Endothelial cell of umbilical vein (primary cell): ENCODE measurements around the gene ZNF619. TPM values are rescaled to one million over a fixed set of nuclear protein-coding genes. Genes with fewer than 3 reads are reported as not detected.

Experiments
- BruUV-seq: library from RNA; stranded (reverse); fragments of 400-500 nt; replicated peaks from 2 replicates; lab custom pipeline; 2021; lab: Mats Ljungman, UMichigan
- CTCF ChIA-PET: fragments of 300-600, 350-600 bp; sonication (Branson Sonifier 250); formaldehyde crosslinking; loops from one replicate; lab custom pipeline; 2021; ENCODE audit warnings: antibody characterized with exemption, inconsistent platforms; lab: Charles Lee
- POLR2A ChIA-PET: fragments of 300-600, 350-600 bp; sonication (Branson Sonifier 250); formaldehyde crosslinking; loops from one replicate; lab custom pipeline; 2021; ENCODE audit warnings: antibody characterized with exemption, inconsistent platforms; lab: Charles Lee
- DNase-seq: peaks from one replicate; pipeline ENCODE4 v3.0.0-alpha.2; 2011; ENCODE audit warnings: low read depth, low spot score
- FAIRE-seq: peaks from 2 replicates; lab custom pipeline; 2011; peaks lifted over from hg19 to GRCh38; lab: Jason Lieb, UNC
- H2AFZ ChIP-seq: 2 replicates; pipeline ENCODE4 v1.6.0; 2012; ENCODE audit warnings: low read depth, low read length, control low read depth, inconsistent platforms
- H3K27ac ChIP-seq: 2 replicates; pipeline ENCODE4 v1.5.1; 2011; ENCODE audit warnings: low read depth, mild to moderate bottlenecking, control low read depth, low read length, moderate library complexity; ENCODE audit not compliant: insufficient read depth
- H3K27me3 ChIP-seq, 2 experiments: 2 replicates each; pipeline versions ENCODE4 v1.6.0 to v1.6.1; 2011; ENCODE audit warnings: low read length in 2 of 2, mixed read lengths in 1 of 2; ENCODE audit not compliant: control insufficient read depth in 2 of 2, insufficient read depth in 2 of 2
- H3K36me3 ChIP-seq, 2 experiments: 2 replicates in 1 of 2; 3 replicates in 1 of 2; pipeline ENCODE4 v1.5.1; 2011; ENCODE audit warnings: low read length in 2 of 2, mild to moderate bottlenecking in 1 of 2, moderate library complexity in 1 of 2; ENCODE audit not compliant: control insufficient read depth in 2 of 2, insufficient read depth in 2 of 2; ENCODE audit errors: extremely low read depth in 1 of 2
- H3K4me1 ChIP-seq: 3 replicates; pipeline ENCODE4 v1.5.1; 2011; ENCODE audit warnings: mild to moderate bottlenecking, low read length; ENCODE audit not compliant: control insufficient read depth, insufficient read depth; ENCODE audit errors: extremely low read depth
- H3K4me2 ChIP-seq: 2 replicates; pipeline ENCODE4 v1.6.1; 2011; ENCODE audit warnings: low read length, control low read depth, mixed read lengths; ENCODE audit not compliant: insufficient read depth
- H3K4me3 ChIP-seq, 3 experiments: fragments of 200-600 bp in 1 of 3; sonication (generic), shearing (Covaris generic) in 1 of 3; replicated peaks in 1 of 3; 2 replicates each; pipeline ENCODE4 v1.5.1; 2011 to 2016; ENCODE audit warnings: control low read depth in 3 of 3, low read length in 3 of 3, mild to moderate bottlenecking in 2 of 3, inconsistent platforms in 1 of 3, low read depth in 1 of 3, moderate library complexity in 1 of 3; ENCODE audit not compliant: insufficient read depth in 1 of 3
- H3K79me2 ChIP-seq: 2 replicates; pipeline ENCODE4 v1.6.0; 2012; ENCODE audit warnings: low read length, inconsistent platforms; ENCODE audit not compliant: control insufficient read depth, insufficient read depth
- H3K9ac ChIP-seq: replicated peaks from 2 replicates; pipeline ENCODE3; 2011; ENCODE audit warnings: low read length, control low read depth; ENCODE audit not compliant: insufficient read depth; ENCODE audit errors: extremely low read depth
- H3K9me1 ChIP-seq: replicated peaks from 3 replicates; pipeline ENCODE4 v1.6.0; 2011; ENCODE audit warnings: mild to moderate bottlenecking, low read length; ENCODE audit not compliant: control insufficient read depth, insufficient read depth; ENCODE audit errors: extremely low read depth
- H3K9me3 ChIP-seq: replicated peaks from 2 replicates; pipeline ENCODE4 v1.5.1; 2012; ENCODE audit warnings: low read length, inconsistent platforms; ENCODE audit not compliant: control insufficient read depth, insufficient read depth
- H4K20me1 ChIP-seq: replicated peaks from 2 replicates; pipeline ENCODE3; 2011; ENCODE audit warnings: mild to moderate bottlenecking, low read length; ENCODE audit not compliant: control insufficient read depth, insufficient read depth; ENCODE audit errors: extremely low read depth
- GATA2 ChIP-seq: IDR thresholded peaks from 2 replicates; pipeline ENCODE4 v1.7.0; 2011; ENCODE audit warnings: low read depth, mild to moderate bottlenecking, moderate library complexity, mixed read lengths, low read length; ENCODE audit not compliant: insufficient read length, insufficient read depth
- MYC ChIP-seq: IDR thresholded peaks from one replicate; pipeline ENCODE4 v1.6.1; 2011; ENCODE audit warnings: mild to moderate bottlenecking, low read depth, low read length
- POLR2A ChIP-seq: IDR thresholded peaks from 2 replicates; pipeline ENCODE4 v1.6.1; 2012; ENCODE audit warnings: low read depth, mild to moderate bottlenecking, control low read depth, low read length
- POLR2AphosphoS5 ChIP-seq: IDR thresholded peaks from 2 replicates; pipeline ENCODE4 v1.6.1; 2012; ENCODE audit warnings: low read depth, mild to moderate bottlenecking, control low read depth, low read length, moderate library complexity; ENCODE audit not compliant: insufficient read depth
- dilution Hi-C: fragments of 300-500 bp; cut with MboI; formaldehyde crosslinking; loops from one replicate; pipeline ENCODE4 v1.15.0; 2019; ENCODE audit warnings: low sequenced_read_pairs; ENCODE audit not compliant: extremely low pct_ligation_motif_present
- intact Hi-C: fragments of 100-400 bp; cut with micrococcal nuclease; formaldehyde crosslinking; loops from one replicate; pipeline ENCODE4 v1.10.0; 2022
- polyA plus RNA-seq, 4 experiments: library from polyadenylated mRNA; depleted of rRNA in 3 of 4; stranded (reverse) in 3 of 4; unstranded in 1 of 4; fragments of >200 nt; gene quantifications; 2 replicates each; pipeline versions ENCODE4 v1.2.1 to v1.2.3, GENCODE V29; 2011 to 2012; ENCODE audit warnings: missing spikeins in 1 of 4
- total RNA-seq: library from RNA; stranded (reverse); gene quantifications from 2 replicates; pipeline ENCODE4 v1.2.3, GENCODE V29; 2021
- TF ChIP-seq, protein P1 (sequence below): IDR thresholded peaks from 2 replicates; pipeline ENCODE4 v1.6.1; 2011; ENCODE audit not compliant: insufficient read depth, insufficient read length

ZNF619 gene
- total and polyA plus RNA-seq, 2 donors (not counting 3 experiments of a cell fraction or from before 2014, with no cell fraction given), result 2.3 to 7.2 TPM

DNA sequence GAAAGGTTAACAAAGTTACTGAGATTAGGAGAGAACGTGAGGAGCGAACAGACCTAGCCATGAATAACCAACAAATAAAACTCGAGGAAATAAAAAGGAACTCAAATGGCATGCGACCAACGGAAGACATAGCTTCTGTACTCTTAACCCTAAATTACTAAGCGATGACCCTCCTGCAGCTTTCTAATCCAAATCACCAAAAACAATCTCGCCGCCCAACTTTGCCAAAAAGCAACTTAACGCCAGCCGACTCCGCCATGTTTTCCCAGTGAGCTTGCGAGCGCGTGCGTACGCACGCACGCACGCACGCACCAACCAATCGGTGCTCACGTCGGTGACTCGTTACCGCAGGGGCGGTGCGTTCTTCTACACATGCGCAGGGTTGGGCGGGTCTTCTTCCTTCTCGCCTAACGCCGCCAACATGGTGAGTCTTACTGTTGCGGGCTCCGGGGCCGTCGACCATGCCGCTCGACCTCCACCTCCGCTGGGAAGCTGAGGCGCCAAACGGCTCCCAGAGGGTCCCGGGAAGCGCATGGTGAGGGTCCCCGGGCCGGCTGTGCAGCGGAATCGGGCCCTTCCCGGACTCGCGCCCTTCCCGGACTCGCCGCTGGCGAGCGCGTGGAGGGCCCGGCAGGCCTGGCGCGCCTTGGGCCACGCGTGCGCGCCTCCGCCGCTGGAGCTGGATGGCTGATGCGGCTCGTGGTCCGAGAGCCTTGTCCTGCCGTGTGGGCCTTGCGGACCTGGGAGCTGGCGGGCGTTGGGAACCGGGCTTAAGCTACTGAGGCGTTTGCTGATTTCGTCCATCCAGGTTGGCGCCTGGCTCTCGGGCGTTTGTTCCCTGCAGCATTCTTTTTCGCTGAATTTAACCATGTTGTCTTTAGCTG is 19.7 kb upstream of the ZNF619 start, which contains the start of gene RPL14:
Gene RPL14, plus strand, starts transcription at position 400 of the 884 bp plus-strand sequence. Its CDS starts 133 bp downstream, at position 533.
- peaks cover 4 to 13% of the 10 kb centered on the region in 2 experiments for H3K36me3 ChIP-seq
- intact Hi-C loops (loop anchor here (1.0 to 10.0 kb wide), 5 partner anchors 47 to 1506 kb away; partner anchors contain the start of genes SLC25A38, ULK4 and ZNF621), dilution Hi-C loops (no loop called here)
- H3K4me3 ChIP-seq, result peak within 1 kb of the TSS; percentile 64 to 92 (median 77)
- H3K27me3 ChIP-seq, result no peaks in the 10 kb centered on the region
- H3K9me1 ChIP-seq, result no peaks in the 10 kb centered on the region
- TSS peak; percentile 46 for BruUV-seq
- TF ChIP-seq MYC (peak; percentile 87), POLR2AphosphoS5 (peak; percentile 98), GATA2 (no peak), POLR2A (peak; percentile 98)
- TF ChIP-seq, protein P1, sequence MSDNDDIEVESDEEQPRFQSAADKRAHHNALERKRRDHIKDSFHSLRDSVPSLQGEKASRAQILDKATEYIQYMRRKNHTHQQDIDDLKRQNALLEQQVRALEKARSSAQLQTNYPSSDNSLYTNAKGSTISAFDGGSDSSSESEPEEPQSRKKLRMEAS, result peak; percentile 48
- peaks cover 28% of the 10 kb centered on the region for H3K79me2 ChIP-seq
- FAIRE-seq (peak; percentile 75), DNase-seq (peak; percentile 97)
- H3K4me2 ChIP-seq, result peak within 1 kb of the TSS; percentile 97
- H3K4me1 ChIP-seq, result peaks cover 15% of the 10 kb centered on the region
- ChIA-PET POLR2A (interaction anchor here (0.5 to 1.9 kb wide), 5 partner anchors 20 to 1041 kb away, joined by 3 to 19 read pairs (median 8); partner anchors contain the start of genes ZNF619, ZNF620 and ZNF621), CTCF (interaction anchor here (1.0 to 1.2 kb wide), 3 partner anchors 48 to 123 kb away, joined by 4 to 7 read pairs (median 5); partner anchors contain the start of gene ZNF620)
- peak within 1 kb of the TSS; percentile 78 for H3K27ac ChIP-seq
- peaks cover 4% of the 10 kb centered on the region for H4K20me1 ChIP-seq
- peak within 1 kb of the TSS; percentile 94 for H3K9ac ChIP-seq
- peak within 1 kb of the TSS; percentile 69 for H2AFZ ChIP-seq
- H3K9me3 ChIP-seq, result no peaks in the 10 kb centered on the region
